Mesenchymal stem cell (in vitro differentiated cells and primary cell): ENCODE data around the gene ITSN1.

Experiments used
- DNase-seq: peaks from one replicate; pipeline ENCODE4 v3.0.0-alpha.2; 2013
- H2AFZ ChIP-seq: one replicate; pipeline ENCODE4 v1.6.1; 2013; ENCODE audit warnings: low read depth, mild to moderate bottlenecking, control low read depth, inconsistent platforms, low read length, moderate library complexity
- H2AK5ac ChIP-seq: 2 replicates; pipeline ENCODE4 v1.6.1; 2013; ENCODE audit warnings: low read length, moderate library complexity, mild to moderate bottlenecking, inconsistent platforms; ENCODE audit not compliant: severe bottlenecking
- H2BK120ac ChIP-seq: one replicate; pipeline ENCODE4 v1.6.1; 2013; ENCODE audit warnings: low read depth, mild to moderate bottlenecking, inconsistent platforms, low read length, moderate library complexity
- H2BK12ac ChIP-seq, 2 experiments: one replicate each; pipeline ENCODE4 v1.6.1; 2013; ENCODE audit warnings: inconsistent platforms in 2 of 2, low read length in 2 of 2, mild to moderate bottlenecking in 2 of 2, moderate library complexity in 2 of 2, control low read depth in 1 of 2
- H2BK15ac ChIP-seq: one replicate; pipeline ENCODE4 v1.6.1; 2013; ENCODE audit warnings: mild to moderate bottlenecking, low read depth, inconsistent platforms; ENCODE audit not compliant: poor library complexity, severe bottlenecking
- H2BK5ac ChIP-seq: 2 replicates; pipeline ENCODE4 v1.6.1; 2013; ENCODE audit warnings: low read depth, mild to moderate bottlenecking, low read length, control low read depth, inconsistent platforms; ENCODE audit not compliant: poor library complexity, severe bottlenecking
- H3K14ac ChIP-seq, 2 experiments: one replicate each; pipeline ENCODE4 v1.6.1; 2013; ENCODE audit warnings: inconsistent platforms in 2 of 2, low read length in 2 of 2, control low read depth in 1 of 2, mild to moderate bottlenecking in 1 of 2, moderate library complexity in 1 of 2
- H3K18ac ChIP-seq, 2 experiments: one replicate each; pipeline ENCODE4 v1.6.1; 2013; ENCODE audit warnings: inconsistent platforms in 2 of 2, low read length in 2 of 2, control low read depth in 1 of 2, low read depth in 1 of 2, mild to moderate bottlenecking in 1 of 2
- H3K23ac ChIP-seq, 2 experiments: one replicate each; pipeline ENCODE4 v1.6.1; 2013; ENCODE audit warnings: inconsistent platforms in 2 of 2, low read length in 2 of 2, mild to moderate bottlenecking in 2 of 2, moderate library complexity in 2 of 2, control low read depth in 1 of 2
- H3K27ac ChIP-seq: 2 replicates; pipeline ENCODE4 v1.5.1; 2013; ENCODE audit warnings: mild to moderate bottlenecking, moderate library complexity, low read length, control low read depth, inconsistent platforms; ENCODE audit not compliant: poor library complexity, severe bottlenecking
- H3K27me3 ChIP-seq, 2 experiments: 2 replicates each; pipeline versions ENCODE4 v1.6.1 to v1.7.0; 2013; ENCODE audit warnings: low read length in 2 of 2, mild to moderate bottlenecking in 2 of 2, moderate library complexity in 2 of 2, control low read depth in 1 of 2, inconsistent platforms in 1 of 2; ENCODE audit not compliant: control insufficient read depth in 1 of 2, insufficient read depth in 1 of 2
- H3K36me3 ChIP-seq, 2 experiments: 2 replicates each; pipeline versions ENCODE4 v1.6.1 to v1.7.0; 2013; ENCODE audit warnings: low read length in 2 of 2, control low read depth in 1 of 2, inconsistent platforms in 1 of 2, low read depth in 1 of 2, mild to moderate bottlenecking in 1 of 2; ENCODE audit not compliant: insufficient read depth in 2 of 2, control insufficient read depth in 1 of 2
- H3K4ac ChIP-seq, 2 experiments: one replicate each; pipeline ENCODE4 v1.6.1; 2013; ENCODE audit warnings: inconsistent platforms in 2 of 2, low read length in 2 of 2, mild to moderate bottlenecking in 2 of 2, moderate library complexity in 2 of 2, control low read depth in 1 of 2, low read depth in 1 of 2
- H3K4me1 ChIP-seq: 2 replicates; pipeline ENCODE4 v1.6.1; 2013; ENCODE audit warnings: low read depth, low read length, control low read depth; ENCODE audit not compliant: control insufficient read depth, insufficient read depth
- H3K4me2 ChIP-seq: 2 replicates; pipeline ENCODE4 v1.6.1; 2013; ENCODE audit warnings: low read length, mild to moderate bottlenecking, inconsistent platforms; ENCODE audit not compliant: poor library complexity, severe bottlenecking
- H3K4me3 ChIP-seq, 2 experiments: 2 replicates each; pipeline versions ENCODE4 v1.5.1 to v1.7.0; 2013; ENCODE audit warnings: low read length in 2 of 2, mild to moderate bottlenecking in 2 of 2, control low read depth in 1 of 2, low read depth in 1 of 2; ENCODE audit not compliant: insufficient read depth in 1 of 2
- H3K79me1 ChIP-seq: replicated peaks from 2 replicates; pipeline ENCODE4 v1.6.1; 2013; ENCODE audit warnings: mild to moderate bottlenecking, control low read depth, low read length, inconsistent platforms; ENCODE audit not compliant: poor library complexity, severe bottlenecking
- H3K9ac ChIP-seq: 2 replicates; pipeline ENCODE4 v1.7.0; 2013; ENCODE audit warnings: mild to moderate bottlenecking, low read length, moderate library complexity
- H3K9me3 ChIP-seq: 2 replicates; pipeline ENCODE4 v1.7.0; 2013; ENCODE audit warnings: mild to moderate bottlenecking, low read length; ENCODE audit not compliant: control insufficient read depth
- H4K8ac ChIP-seq: one replicate; pipeline ENCODE4 v1.6.1; 2013; ENCODE audit warnings: inconsistent platforms, mild to moderate bottlenecking, low read length, moderate library complexity
- H4K91ac ChIP-seq: one replicate; pipeline ENCODE4 v1.6.1; 2013; ENCODE audit warnings: mild to moderate bottlenecking, low read length, inconsistent platforms
- WGBS: methylation state at CpG from one replicate; pipeline ENCODE4 v1.1.7; 2013; ENCODE audit warnings: mixed read lengths; 5-methylcytosine and 5-hydroxymethylcytosine counted together

ITSN1 gene

DNA sequence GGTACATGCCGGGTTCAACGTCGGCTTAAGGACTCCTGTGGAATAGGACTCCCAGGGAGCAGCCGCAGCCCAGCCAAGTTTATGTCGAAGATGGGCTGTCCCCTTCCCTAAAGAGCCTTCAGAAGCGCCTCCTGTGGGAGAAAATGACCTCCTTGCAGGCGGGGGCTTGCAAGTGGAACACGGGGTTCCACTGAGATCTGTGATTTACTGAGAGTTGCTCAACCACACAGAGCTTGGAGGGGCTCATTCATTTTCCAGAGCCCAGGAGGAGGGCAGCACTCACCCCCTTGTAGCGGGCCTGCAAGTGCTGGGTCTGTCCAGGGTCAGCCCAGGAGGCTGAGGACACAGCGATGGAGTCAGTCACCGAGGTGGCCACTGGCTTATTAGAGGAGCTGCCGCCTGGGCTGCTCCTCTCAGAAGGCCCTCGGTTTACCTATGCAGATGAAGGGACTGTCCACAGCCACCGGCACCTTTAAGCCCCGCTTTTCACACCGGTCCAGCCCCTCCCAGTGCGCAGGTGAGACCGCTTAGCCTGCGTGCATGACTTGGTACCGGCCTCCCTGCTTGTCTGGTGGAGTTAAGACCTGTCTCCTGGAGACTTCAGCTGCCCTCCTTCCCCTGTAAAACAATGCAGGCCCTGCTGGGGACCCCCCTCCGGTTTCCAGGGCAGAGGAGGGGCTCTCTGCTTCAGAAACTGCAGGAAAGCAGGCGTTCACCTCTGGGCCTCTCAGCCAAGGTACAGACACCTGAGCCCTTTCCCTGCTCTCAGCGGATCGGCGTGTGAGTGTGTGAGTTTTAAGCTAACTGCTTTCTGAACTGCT lies 215.8 kb downstream of the ITSN1 start:
- Histone ChIP-seq H2BK120ac (no peak overlapping the region), H3K4ac (no peak overlapping the region), H3K9ac (no peak overlapping the region), H3K79me1 (no peaks in the 10 kb centered on the region), H3K9me3 (no peaks in the 10 kb centered on the region), H2AFZ (no peak overlapping the region), H4K91ac (no peak overlapping the region), H2BK12ac (no peak overlapping the region), H3K18ac (no peak overlapping the region), H2BK15ac (no peak overlapping the region), H2AK5ac (no peak overlapping the region), H4K8ac (no peak overlapping the region), H3K4me1 (peaks cover 7% of the 10 kb centered on the region), H3K27me3 (peaks cover 0 to 8% of the 10 kb centered on the region in 2 experiments), H2BK5ac (no peak overlapping the region), H3K27ac (no peak overlapping the region), H3K36me3 (peaks cover 0 to 2% of the 10 kb centered on the region in 2 experiments), H3K4me3 (no peak overlapping the region), H3K4me2 (no peak overlapping the region), H3K14ac (no peak overlapping the region), H3K23ac (no peak overlapping the region)
- DNase-seq: no peak
- 75% methylated on average over 25 of the region's 25 CpGs for WGBS

DNA sequence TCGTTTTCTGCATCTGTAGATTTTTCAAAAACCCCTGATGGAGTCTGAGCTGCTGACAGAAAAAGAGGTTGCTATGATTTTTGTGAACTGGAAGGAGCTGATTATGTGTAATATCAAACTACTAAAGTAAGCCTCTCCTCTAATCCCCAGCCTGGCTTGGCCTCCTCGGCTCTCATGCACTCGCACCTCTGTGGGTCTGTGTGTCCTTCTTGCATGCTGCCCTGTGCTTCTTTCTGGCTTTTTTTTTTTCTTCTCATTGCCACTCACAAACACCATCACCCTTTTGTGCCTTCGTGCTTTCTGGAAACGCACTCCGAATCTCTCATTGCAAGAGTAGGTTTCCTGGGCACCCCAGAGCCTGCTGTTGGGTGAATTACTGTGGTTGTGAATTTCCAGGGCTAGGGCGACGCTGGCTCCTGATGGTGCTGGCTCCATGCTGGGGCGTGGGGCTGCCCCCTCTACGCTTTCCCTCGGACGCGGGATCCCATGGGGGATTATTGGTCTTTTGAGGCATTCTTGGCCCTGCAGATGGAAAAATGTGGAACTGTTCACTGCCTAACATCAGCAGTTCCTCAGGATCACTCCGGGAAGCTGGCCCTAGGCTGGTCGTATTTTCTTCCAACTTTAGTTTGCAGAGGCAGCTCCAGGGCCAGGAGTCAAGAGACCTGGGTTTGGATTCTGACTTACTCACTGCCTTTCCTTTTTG lies 216.5 kb downstream of the ITSN1 start:
- no peak overlapping the region for H2AFZ ChIP-seq
- peaks cover 7% of the 10 kb centered on the region for H3K4me1 ChIP-seq
- peaks cover 0 to 2% of the 10 kb centered on the region in 2 experiments for H3K36me3 ChIP-seq
- no peak overlapping the region for H2BK15ac ChIP-seq
- H3K4ac ChIP-seq: no peak overlapping the region
- no peak overlapping the region for H2BK12ac ChIP-seq
- H3K79me1 ChIP-seq: no peaks in the 10 kb centered on the region
- no peaks in the 10 kb centered on the region for H3K9me3 ChIP-seq
- no peak overlapping the region for H3K4me2 ChIP-seq
- H3K18ac ChIP-seq: no peak overlapping the region
- H3K23ac ChIP-seq: no peak overlapping the region
- no peak overlapping the region for H3K27ac ChIP-seq
- H2AK5ac ChIP-seq: no peak overlapping the region
- no peak overlapping the region for H4K91ac ChIP-seq
- no peak overlapping the region for H2BK5ac ChIP-seq
- WGBS: 83% methylated on average over 15 of the region's 15 CpGs
- no peak overlapping the region for H2BK120ac ChIP-seq
- peaks cover 0 to 8% of the 10 kb centered on the region in 2 experiments for H3K27me3 ChIP-seq
- H3K14ac ChIP-seq: no peak overlapping the region
- no peak overlapping the region for H4K8ac ChIP-seq
- no peak for DNase-seq
- no peak overlapping the region for H3K4me3 ChIP-seq
- no peak overlapping the region for H3K9ac ChIP-seq

DNA sequence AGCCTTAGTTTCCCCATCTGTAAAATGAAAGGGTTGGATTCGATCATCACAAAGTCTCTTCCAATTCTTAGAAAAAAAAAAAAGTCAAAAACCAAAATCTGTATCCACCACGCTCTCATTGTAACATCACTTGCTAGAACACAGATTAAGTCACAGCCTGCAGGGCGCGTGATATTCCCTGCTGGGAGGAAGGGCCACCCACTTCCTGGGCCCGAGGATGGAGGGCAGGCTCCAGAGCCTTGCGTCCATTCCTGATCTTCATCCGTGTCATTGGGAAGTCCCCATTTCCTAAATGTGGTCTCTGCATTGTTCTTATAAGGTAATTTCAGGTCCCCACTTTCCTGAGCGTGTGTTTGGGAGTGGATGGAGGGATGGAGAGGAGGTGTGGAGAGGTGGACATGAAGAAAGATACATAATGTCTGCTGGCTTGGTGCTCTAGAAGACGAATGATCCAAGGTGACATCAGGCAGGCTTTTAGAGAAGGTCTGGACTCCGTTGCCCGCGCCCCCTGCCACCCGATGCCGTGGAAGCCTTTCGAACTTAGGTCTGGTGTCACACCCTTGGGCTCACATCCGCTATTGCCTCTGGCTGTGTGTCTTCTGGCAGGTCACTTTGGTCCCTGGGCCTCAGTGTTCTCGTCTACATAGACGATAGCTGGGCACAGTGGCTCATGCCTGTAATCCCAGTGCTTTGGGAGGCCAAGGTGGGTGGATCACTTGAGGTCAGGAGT lies 217.2 kb downstream of the ITSN1 start:
- DNase-seq: no peak
- Histone ChIP-seq H2BK5ac (no peak overlapping the region), H3K9ac (no peak overlapping the region), H4K8ac (no peak overlapping the region), H3K18ac (no peak overlapping the region), H3K9me3 (no peaks in the 10 kb centered on the region), H3K4ac (no peak overlapping the region), H3K27ac (no peak overlapping the region), H3K23ac (no peak overlapping the region), H2BK120ac (no peak overlapping the region), H2BK15ac (no peak overlapping the region), H2AK5ac (no peak overlapping the region), H3K79me1 (no peaks in the 10 kb centered on the region), H3K4me2 (no peak overlapping the region), H2AFZ (no peak overlapping the region), H3K4me3 (no peak overlapping the region), H3K14ac (no peak overlapping the region), H4K91ac (no peak overlapping the region), H3K4me1 (peaks cover 5% of the 10 kb centered on the region), H3K27me3 (peaks cover 0 to 8% of the 10 kb centered on the region in 2 experiments), H2BK12ac (no peak overlapping the region), H3K36me3 (peaks cover 0 to 2% of the 10 kb centered on the region in 2 experiments)
- 91% methylated on average over 18 of the region's 18 CpGs for WGBS
